GM23248 (cell line): ENCODE measurements around the gene POLN. TPM values are rescaled to one million over a fixed set of nuclear protein-coding genes. Genes with fewer than 3 reads are reported as not detected.
A peak's percentile ranks its signal among the peaks of the same experiment; 100 is the strongest.

ENCODE experiments used
- DNase-seq: peaks from one replicate; pipeline ENCODE4 v3.0.0-alpha.2; 2015
- H2AFZ ChIP-seq: fragments of 200-600 bp; sonication (generic); 2 replicates; pipeline ENCODE4 v1.6.1; 2016; ENCODE audit warnings: antibody characterized with exemption
- H3F3A ChIP-seq: fragments of 200-600 bp; sonication (generic); 2 replicates; pipeline ENCODE4 v1.6.1; 2016; ENCODE audit warnings: mild to moderate bottlenecking, antibody characterized with exemption, mixed run types; ENCODE audit not compliant: insufficient read depth
- H3K27ac ChIP-seq: fragments of 200-600 bp; sonication (generic); 2 replicates; pipeline ENCODE4 v1.5.1; 2016; ENCODE audit warnings: mild to moderate bottlenecking
- H3K27me3 ChIP-seq: fragments of 200-600 bp; sonication (generic); replicated peaks from 2 replicates; pipeline ENCODE4 v1.6.1; 2016; ENCODE audit warnings: mild to moderate bottlenecking; ENCODE audit not compliant: insufficient read depth
- H3K36me3 ChIP-seq: fragments of 200-600 bp; sonication (generic); 2 replicates; pipeline ENCODE4 v1.6.1; 2016; ENCODE audit warnings: low read depth, mild to moderate bottlenecking
- H3K4me1 ChIP-seq: fragments of 200-600 bp; sonication (generic); 2 replicates; pipeline ENCODE4 v1.6.1; 2016; ENCODE audit warnings: mild to moderate bottlenecking; ENCODE audit not compliant: insufficient read depth
- H3K4me2 ChIP-seq: fragments of 200-600 bp; sonication (generic); one replicate; pipeline ENCODE4 v1.6.1; 2016; ENCODE audit warnings: mild to moderate bottlenecking; ENCODE audit not compliant: unreplicated experiment
- H3K4me3 ChIP-seq: fragments of 200-600 bp; sonication (generic); 2 replicates; pipeline ENCODE4 v1.5.1; 2016; ENCODE audit warnings: mild to moderate bottlenecking
- H3K79me2 ChIP-seq: fragments of 200-600 bp; sonication (generic); 2 replicates; pipeline ENCODE4 v1.6.1; 2016; ENCODE audit warnings: mild to moderate bottlenecking; ENCODE audit not compliant: insufficient read depth
- H3K9ac ChIP-seq: fragments of 200-600 bp; sonication (generic); 2 replicates; pipeline ENCODE4 v1.6.1; 2016; ENCODE audit warnings: mild to moderate bottlenecking
- H3K9me2 ChIP-seq: fragments of 200-600 bp; sonication (generic); 2 replicates; pipeline ENCODE4 v1.6.1; 2016; ENCODE audit warnings: mixed run types, mild to moderate bottlenecking, moderate library complexity; ENCODE audit not compliant: insufficient read depth
- H3K9me3 ChIP-seq: fragments of 200-600 bp; sonication (generic); one replicate; pipeline ENCODE4 v1.6.1; 2017; ENCODE audit warnings: low read depth
- H4K20me1 ChIP-seq: fragments of 200-600 bp; sonication (generic); 2 replicates; pipeline ENCODE4 v1.6.0; 2016; ENCODE audit not compliant: insufficient read depth
- EZH2 ChIP-seq: fragments of 200-600 bp; sonication (generic); IDR thresholded peaks from 2 replicates; pipeline ENCODE4 v1.6.1; 2018; ENCODE audit warnings: antibody characterized with exemption, mild to moderate bottlenecking; ENCODE audit not compliant: insufficient read depth, poor library complexity, severe bottlenecking
- EZH2phosphoT487 ChIP-seq: fragments of 200-600 bp; sonication (generic); IDR thresholded peaks from 2 replicates; pipeline ENCODE4 v1.6.1; 2018; ENCODE audit warnings: antibody characterized with exemption, moderate library complexity, mild to moderate bottlenecking, low read depth; ENCODE audit not compliant: insufficient read depth
- WGBS, 2 experiments: methylation state at CpG; one replicate each; pipeline ENCODE4 v1.1.6; 2015 to 2017; ENCODE audit warnings: low lambda C conversion rate in 2 of 2, low coverage in 1 of 2; ENCODE audit errors: missing lambda C conversion rate in 2 of 2; 5-methylcytosine and 5-hydroxymethylcytosine counted together
- in situ Hi-C: fragments of 300-500 bp; cut with MboI; formaldehyde crosslinking; loops from 2 replicates; pipeline ENCODE4 v1.15.0; 2020
- polyA plus RNA-seq: library from polyadenylated mRNA; unstranded; fragments of >200 nt; fragmentation: Nextera tagmentation; extraction: Ambion mirVana; gene quantifications from 2 replicates; pipeline ENCODE4 v1.2.1, GENCODE V29; 2016
- total RNA-seq: library from RNA; depleted of rRNA; stranded (reverse); fragments of >200 nt; shearing (Covaris generic); gene quantifications from 2 replicates; pipeline ENCODE4 v1.2.3, GENCODE V29; 2014; rRNA removed

The POLN gene
- total RNA-seq: 1.8 and 3.9 TPM in 2 replicates
- polyA plus RNA-seq: 0.91 and 1.6 TPM in 2 replicates

- peak; percentile 99 for DNase-seq
- 1% methylated on average over 63 to 83 of the region's 88 CpGs for WGBS, 2 experiments
- Histone ChIP-seq H3K79me2 (peaks cover 49% of the 10 kb centered on the region), H2AFZ (peak within 1 kb of the TSS; percentile 86), H3K9me2 (no peaks in the 10 kb centered on the region), H3K4me1 (peaks cover 29% of the 10 kb centered on the region), H3K27me3 (no peaks in the 10 kb centered on the region), H3F3A (peaks cover 18% of the 10 kb centered on the region), H3K4me3 (peak within 1 kb of the TSS; percentile 83), H3K9ac (peak within 1 kb of the TSS; percentile 87), H3K9me3 (no peaks in the 10 kb centered on the region), H3K27ac (peak within 1 kb of the TSS; percentile 22), H4K20me1 (0 out of 2 replicates have a peak, but pooled peaks cover 3% of the 10 kb centered on the region), H3K4me2 (peak within 1 kb of the TSS; percentile 77), H3K36me3 (no peaks in the 10 kb centered on the region; the same call in 1 of the 2 replicates)
- no peak for TF ChIP-seq EZH2phosphoT487
- no peak for TF ChIP-seq EZH2
- in situ Hi-C loops: no loop called here
Observed at GRCh38 chr4:2241410-2242353, at the start of gene POLN, which contains the start of gene HAUS3. Gene POLN, minus strand, starts transcription at chr4:2242121. Its CDS starts 12,890 bp downstream, at chr4:2229231. Gene HAUS3, minus strand, starts transcription at chr4:2242121. Its CDS starts 1,175 bp downstream, at chr4:2240946.

- Histone ChIP-seq H3K79me2 (no peaks in the 10 kb centered on the region), H3K9ac (no peak overlapping the region), H3K36me3 (no peaks in the 10 kb centered on the region), H3K4me1 (peaks cover 9% of the 10 kb centered on the region), H2AFZ (no peak overlapping the region), H3K9me2 (no peaks in the 10 kb centered on the region), H3K4me3 (no peak overlapping the region), H3K9me3 (no peaks in the 10 kb centered on the region), H3K27ac (no peak overlapping the region), H4K20me1 (no peaks in the 10 kb centered on the region), H3F3A (0 out of 2 replicates have a peak, but pooled peaks cover 6% of the 10 kb centered on the region), H3K27me3 (no peaks in the 10 kb centered on the region), H3K4me2 (no peak overlapping the region)
- no peak for TF ChIP-seq EZH2phosphoT487
- TF ChIP-seq EZH2: no peak
- in situ Hi-C loops: no loop called here
- WGBS, 2 experiments: 92 to 93% methylated on average over 24 of the region's 24 CpGs
- no peak for DNase-seq
Observed at GRCh38 chr4:2290974-2291704, 49.2 kb upstream of the POLN start.

- Histone ChIP-seq H3K9me2 (no peaks in the 10 kb centered on the region), H3K4me3 (no peak overlapping the region), H3K4me2 (no peak overlapping the region), H3K36me3 (no peaks in the 10 kb centered on the region), H3K27ac (no peak overlapping the region), H3K4me1 (peaks cover 12% of the 10 kb centered on the region), H3F3A (0 out of 2 replicates have a peak, but pooled peaks cover 6% of the 10 kb centered on the region), H3K27me3 (no peaks in the 10 kb centered on the region), H3K79me2 (no peaks in the 10 kb centered on the region), H2AFZ (no peak overlapping the region), H4K20me1 (no peaks in the 10 kb centered on the region), H3K9ac (no peak overlapping the region), H3K9me3 (no peaks in the 10 kb centered on the region)
- WGBS, 2 experiments: 88 to 94% methylated on average over 9 of the region's 9 CpGs
- in situ Hi-C loops: no loop called here
- DNase-seq: no peak
- TF ChIP-seq EZH2: no peak
- TF ChIP-seq EZH2phosphoT487: no peak
Observed at GRCh38 chr4:2290488-2290887, 48.6 kb upstream of the POLN start.

- DNase-seq: no peak
- no peaks in the 10 kb centered on the region for H4K20me1 ChIP-seq
- 82 to 86% methylated on average over 10 to 11 of the region's 11 CpGs for WGBS, 2 experiments
- H3K79me2 ChIP-seq: no peaks in the 10 kb centered on the region
- no peaks in the 10 kb centered on the region for H3K36me3 ChIP-seq
- no peak overlapping the region for H3K9ac ChIP-seq
- TF ChIP-seq EZH2phosphoT487: no peak
- TF ChIP-seq EZH2: no peak
- in situ Hi-C loops: no loop called here
- no peak overlapping the region for H3K4me3 ChIP-seq
- no peak overlapping the region for H2AFZ ChIP-seq
- H3K9me2 ChIP-seq: no peaks in the 10 kb centered on the region
- H3K9me3 ChIP-seq: no peaks in the 10 kb centered on the region
- no peak overlapping the region for H3K27ac ChIP-seq
- no peak overlapping the region for H3K4me2 ChIP-seq
- no peaks in the 10 kb centered on the region for H3K27me3 ChIP-seq
- H3F3A ChIP-seq: 0 out of 2 replicates have a peak, but pooled peaks cover 6% of the 10 kb centered on the region
- H3K4me1 ChIP-seq: peaks cover 17% of the 10 kb centered on the region
Observed at GRCh38 chr4:2289955-2290333, 48.0 kb upstream of the POLN start.
